ENCODE data around the gene TOMM7.

TOMM7 gene

DNA sequence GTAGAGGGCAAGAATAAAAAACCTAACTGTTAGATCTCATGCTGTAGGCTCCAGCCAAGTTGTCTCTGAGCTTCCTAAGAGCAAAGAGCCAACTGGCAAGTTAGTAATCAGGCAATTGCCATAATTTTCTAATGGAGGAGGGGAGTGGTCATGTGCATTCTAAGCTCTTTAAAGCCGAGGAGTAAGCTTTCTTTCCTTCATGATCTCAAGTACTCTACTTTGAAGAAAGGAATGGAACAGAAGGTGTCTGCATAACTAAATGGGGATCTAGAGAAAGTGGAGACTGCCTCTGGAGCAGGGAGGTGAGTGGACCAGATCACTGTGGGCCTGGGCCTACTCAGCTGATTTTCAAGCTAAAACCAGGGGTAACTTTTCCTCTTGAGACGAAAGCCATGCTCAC, 37.7 kb upstream of the TOMM7 start:
- no peak for DNase-seq (ENCODE audit: low read depth)
- H3K4me3 ChIP-seq (ENCODE audit: control insufficient read depth, low read depth, low read length) = no peak overlapping the region
- TF ChIP-seq, protein P1, sequence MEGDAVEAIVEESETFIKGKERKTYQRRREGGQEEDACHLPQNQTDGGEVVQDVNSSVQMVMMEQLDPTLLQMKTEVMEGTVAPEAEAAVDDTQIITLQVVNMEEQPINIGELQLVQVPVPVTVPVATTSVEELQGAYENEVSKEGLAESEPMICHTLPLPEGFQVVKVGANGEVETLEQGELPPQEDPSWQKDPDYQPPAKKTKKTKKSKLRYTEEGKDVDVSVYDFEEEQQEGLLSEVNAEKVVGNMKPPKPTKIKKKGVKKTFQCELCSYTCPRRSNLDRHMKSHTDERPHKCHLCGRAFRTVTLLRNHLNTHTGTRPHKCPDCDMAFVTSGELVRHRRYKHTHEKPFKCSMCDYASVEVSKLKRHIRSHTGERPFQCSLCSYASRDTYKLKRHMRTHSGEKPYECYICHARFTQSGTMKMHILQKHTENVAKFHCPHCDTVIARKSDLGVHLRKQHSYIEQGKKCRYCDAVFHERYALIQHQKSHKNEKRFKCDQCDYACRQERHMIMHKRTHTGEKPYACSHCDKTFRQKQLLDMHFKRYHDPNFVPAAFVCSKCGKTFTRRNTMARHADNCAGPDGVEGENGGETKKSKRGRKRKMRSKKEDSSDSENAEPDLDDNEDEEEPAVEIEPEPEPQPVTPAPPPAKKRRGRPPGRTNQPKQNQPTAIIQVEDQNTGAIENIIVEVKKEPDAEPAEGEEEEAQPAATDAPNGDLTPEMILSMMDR (IDR thresholded peaks at IDR 0.05; ENCODE audit: control insufficient read depth, insufficient read depth, low read depth, low read length, missing control alignments) = no peak

DNA sequence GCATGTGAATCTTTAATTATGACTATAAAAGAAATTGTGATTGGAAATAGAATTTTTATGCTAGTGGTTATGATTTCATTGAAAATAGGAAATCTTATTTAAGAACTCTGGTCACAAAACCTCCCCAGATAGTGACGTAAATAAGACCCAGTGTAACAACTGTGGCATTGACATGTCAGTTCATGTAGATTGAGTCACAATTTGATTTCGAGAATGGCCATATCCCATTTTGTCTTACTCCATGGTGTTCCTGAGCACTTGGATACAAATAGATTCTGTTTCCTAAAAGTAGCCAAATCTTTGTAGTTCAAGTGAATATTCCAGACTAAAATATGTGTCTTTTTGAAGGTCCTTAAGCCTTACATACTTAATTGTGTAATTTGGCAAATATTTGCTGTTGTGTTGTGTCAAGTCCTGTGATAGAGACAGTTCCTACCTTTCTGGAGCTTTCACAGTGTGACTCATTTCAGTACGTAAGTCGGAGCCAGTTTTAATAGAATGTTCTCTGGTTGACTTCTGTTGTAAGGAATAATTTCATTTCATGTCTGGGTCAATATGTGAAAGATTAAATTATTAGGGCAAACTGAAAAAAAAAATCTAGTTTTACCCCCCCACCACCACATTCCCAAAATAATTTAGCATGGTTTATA, 37.1 kb upstream of the TOMM7 start:
- DNase-seq (ENCODE audit: low read depth) = no peak

DNA sequence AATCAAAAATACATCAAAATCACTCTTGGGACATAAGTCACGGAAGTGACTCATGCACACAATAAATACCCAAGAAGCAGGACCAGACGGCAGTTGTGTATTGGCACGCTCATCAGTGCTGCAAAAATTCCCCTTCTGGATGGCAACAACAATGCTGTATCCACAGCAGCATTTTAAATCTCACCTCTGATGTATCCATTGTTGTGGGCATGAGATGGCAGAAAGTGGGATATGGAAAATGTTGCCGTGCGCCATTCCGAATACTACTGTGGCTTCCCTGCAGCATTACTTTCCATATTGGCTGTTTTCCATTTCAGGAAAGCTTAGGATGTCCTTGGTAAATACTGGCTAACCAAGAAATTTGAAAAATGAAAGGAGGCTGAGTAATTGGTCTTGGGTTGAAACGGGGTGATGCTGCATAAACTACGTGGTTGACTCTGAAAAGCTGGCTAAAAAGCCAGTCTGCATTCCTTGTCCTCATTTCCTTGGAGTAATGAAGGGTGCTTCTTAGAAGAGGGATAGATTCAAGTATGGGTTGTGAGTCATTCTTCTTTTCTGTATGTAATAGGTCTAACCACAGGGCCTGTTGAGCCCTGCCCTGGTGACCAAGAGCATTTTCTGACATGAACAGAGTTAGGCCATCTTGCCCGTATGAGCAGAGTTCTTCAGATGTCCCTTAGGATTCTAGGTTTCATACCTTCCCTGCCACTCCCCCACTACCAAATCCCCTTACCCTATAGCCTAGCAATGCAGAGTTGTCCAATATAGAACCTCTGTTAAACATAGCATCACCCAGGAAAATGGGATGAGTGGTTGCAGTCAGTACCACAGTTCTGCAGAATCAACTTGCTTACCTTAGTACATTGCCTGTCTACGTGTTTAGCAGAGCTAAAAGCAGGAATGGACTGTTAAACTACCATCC, 36.3 kb upstream of the TOMM7 start:
- DNase-seq (ENCODE audit: low read depth) = peak; percentile 99
- H3K4me3 ChIP-seq (ENCODE audit: control insufficient read depth, low read depth, low read length) = no peak overlapping the region
- TF ChIP-seq, protein P1 (IDR thresholded peaks at IDR 0.05; ENCODE audit: control insufficient read depth, insufficient read depth, low read depth, low read length, missing control alignments) = no peak

More for the DNA sequence above, 37.1 kb upstream of the TOMM7 start:
- H3K4me3 ChIP-seq (ENCODE audit: control insufficient read depth, low read depth, low read length) = no peak overlapping the region
- TF ChIP-seq, protein P1 (IDR thresholded peaks at IDR 0.05; ENCODE audit: control insufficient read depth, insufficient read depth, low read depth, low read length, missing control alignments) = no peak

DNA sequence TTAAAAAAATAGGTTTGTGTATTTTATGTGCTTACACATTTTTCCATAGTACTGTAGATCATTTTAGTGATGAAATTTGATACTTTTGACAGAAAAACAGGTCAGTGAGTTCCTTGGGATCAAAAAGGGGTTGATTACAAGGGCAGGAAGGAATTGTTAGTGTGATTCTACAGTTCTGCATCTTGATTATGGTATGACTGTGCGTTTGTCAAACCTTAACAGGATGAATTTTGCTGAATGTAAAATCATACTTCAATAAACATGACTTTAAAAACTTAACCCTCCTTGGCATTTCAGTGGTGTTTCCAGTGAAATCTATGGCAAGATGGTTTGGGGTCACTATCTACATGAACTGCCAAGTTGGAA, 35.6 kb upstream of the TOMM7 start:
- TF ChIP-seq, protein P1 (IDR thresholded peaks at IDR 0.05; ENCODE audit: control insufficient read depth, insufficient read depth, low read depth, low read length, missing control alignments) = no peak
- DNase-seq (ENCODE audit: low read depth) = no peak
- H3K4me3 ChIP-seq (ENCODE audit: control insufficient read depth, low read depth, low read length) = no peak overlapping the region

DNA sequence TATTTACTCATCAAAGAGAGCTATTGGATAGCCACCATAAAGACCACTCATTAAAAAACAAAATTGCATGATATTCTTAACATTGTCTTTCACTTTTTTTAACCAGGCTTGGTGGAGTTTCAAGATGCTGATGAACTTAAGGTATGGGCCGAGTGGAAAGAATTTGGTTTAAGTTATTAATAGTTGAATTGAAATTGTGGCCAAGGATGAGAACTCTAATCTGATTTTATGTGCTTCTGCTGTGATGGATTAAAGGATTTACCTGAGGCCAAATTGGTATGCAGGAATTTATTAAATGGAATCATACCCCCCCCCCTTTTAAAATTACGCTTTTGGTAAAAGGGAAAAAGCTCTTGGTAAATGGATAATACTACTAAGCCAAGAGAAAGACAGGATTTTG, 33.8 kb upstream of the TOMM7 start:
- H3K4me3 ChIP-seq (ENCODE audit: control insufficient read depth, low read depth, low read length) = no peak overlapping the region
- TF ChIP-seq, protein P1 (IDR thresholded peaks at IDR 0.05; ENCODE audit: control insufficient read depth, insufficient read depth, low read depth, low read length, missing control alignments) = no peak
- no peak for DNase-seq (ENCODE audit: low read depth)

DNA sequence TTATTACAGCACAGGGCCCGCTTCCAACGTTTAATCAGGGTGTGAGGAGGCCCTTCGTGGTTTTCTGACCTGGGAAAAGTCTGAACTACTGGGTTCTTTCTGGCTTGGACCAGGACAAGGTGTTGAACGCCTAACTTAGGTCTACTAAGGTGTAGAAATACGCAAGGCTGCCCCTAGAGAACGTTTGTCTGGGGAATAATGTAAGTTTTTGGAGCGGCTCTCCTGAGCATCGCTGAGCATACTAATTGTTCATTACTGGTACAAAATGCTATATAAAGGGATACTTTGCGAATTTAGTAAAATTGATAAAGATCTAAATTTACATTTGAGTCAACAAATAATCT, 32.4 kb upstream of the TOMM7 start:
- TF ChIP-seq, protein P1 (IDR thresholded peaks at IDR 0.05; ENCODE audit: control insufficient read depth, insufficient read depth, low read depth, low read length, missing control alignments) = no peak
- DNase-seq (ENCODE audit: low read depth) = no peak
- peak overlapping the region; percentile 72 for H3K4me3 ChIP-seq (ENCODE audit: control insufficient read depth, low read depth, low read length)

All from AG09309 (cell line).